GM21737 (cell line): ENCODE results near the gene MYH14.
"Not testable (repeated sequence)": the region's sequence is repeated elsewhere in the genome, so short reads cannot be mapped to it uniquely, and the experiment has no call there.

Experiments
- ATAC-seq: cut with Tn5 transposase; IDR thresholded peaks from one replicate; pipeline ENCODE4 v1.9.1; 2021; ENCODE audit warnings: mild to moderate bottlenecking, moderate library complexity; ENCODE audit not compliant: unreplicated experiment

MYH14 gene

DNA sequence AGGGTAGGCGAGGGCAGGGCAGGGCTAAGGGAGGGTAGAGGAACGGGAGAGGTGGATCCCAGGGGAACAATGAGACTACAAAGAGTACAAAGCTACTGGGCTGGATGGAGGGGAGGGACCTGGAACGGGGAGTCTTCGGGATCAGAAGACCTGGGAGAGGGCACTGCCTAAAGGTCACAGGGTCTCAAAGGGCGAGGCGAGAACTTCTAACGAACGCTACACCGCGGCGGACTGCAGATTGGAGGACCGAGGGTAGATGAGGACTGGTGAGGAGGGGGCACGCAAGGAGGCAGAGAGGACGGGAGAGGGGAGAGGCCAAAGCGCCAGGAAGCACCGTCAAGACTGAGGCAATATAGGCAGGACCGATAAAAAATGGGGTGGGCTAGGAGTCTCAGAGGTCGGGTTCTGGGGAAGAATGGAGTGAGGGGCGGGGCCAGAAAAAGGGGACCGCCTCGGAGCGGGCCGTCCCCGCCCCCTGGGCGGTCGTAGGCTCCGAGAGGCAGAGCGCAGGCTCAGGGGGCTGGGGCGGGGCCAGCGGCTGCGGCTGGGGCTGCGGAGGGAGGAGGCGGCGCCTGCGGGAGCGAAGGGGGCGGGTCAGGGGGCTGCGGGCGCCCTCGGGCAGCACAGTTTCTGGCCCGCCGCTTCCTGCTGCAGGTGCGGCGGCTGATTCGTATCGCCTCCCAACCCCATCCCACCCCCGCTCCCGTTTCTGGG lies 127.1 kb downstream of the MYH14 start:
- peak; percentile 26 for ATAC-seq

DNA sequence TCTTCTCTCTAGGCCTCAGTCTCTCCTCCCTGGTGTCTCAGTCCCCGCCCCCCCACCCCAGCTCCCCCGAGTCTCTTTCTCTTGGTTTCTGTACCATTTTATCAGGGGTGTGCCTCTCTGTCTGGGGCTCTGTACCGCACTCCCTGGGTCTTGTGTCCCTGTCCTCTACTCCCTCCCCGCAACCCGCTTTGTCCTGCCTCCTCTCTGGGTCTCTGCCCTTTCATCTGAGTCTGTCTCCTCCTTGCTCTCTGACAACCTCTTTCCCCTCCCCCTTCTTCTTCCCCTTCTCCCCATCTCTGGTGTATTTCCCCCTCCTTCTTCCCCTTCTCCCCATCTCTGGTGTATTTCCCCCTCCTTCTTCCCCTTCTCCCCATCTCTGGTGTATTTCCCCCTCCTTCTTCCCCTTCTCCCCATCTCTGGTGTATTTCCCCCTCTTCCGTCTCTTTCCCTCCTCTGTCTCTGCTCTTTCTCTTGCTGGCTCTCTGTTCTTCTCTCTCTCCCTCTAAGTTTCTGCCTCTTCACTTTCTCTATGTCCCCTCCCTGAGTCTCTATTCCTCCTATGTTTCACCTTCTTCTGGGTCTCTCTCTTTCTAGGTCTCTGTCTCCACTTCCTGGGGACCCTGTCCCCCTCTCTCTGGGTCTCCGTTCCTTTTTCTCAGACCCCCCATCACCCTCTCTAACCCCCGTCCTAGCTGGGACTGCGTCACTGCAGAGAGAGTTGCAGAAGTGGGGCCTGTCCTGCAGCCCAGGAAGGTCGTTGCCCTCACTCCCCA lies 128.0 kb downstream of the MYH14 start:
- ATAC-seq: no peak

DNA sequence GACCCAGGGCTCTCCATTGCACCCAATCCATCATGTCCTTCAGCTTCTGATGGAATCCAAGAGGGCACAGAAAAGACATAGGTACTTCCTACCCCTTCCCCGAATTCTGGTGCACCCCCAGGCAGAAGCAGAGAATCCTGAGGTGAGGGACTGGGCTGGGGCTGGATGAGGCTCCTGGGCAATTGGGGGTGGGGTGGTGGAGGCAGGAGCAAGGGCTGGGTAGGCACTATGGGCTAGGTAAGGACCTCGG lies 128.5 kb downstream of the MYH14 start:
- ATAC-seq: no peak

DNA sequence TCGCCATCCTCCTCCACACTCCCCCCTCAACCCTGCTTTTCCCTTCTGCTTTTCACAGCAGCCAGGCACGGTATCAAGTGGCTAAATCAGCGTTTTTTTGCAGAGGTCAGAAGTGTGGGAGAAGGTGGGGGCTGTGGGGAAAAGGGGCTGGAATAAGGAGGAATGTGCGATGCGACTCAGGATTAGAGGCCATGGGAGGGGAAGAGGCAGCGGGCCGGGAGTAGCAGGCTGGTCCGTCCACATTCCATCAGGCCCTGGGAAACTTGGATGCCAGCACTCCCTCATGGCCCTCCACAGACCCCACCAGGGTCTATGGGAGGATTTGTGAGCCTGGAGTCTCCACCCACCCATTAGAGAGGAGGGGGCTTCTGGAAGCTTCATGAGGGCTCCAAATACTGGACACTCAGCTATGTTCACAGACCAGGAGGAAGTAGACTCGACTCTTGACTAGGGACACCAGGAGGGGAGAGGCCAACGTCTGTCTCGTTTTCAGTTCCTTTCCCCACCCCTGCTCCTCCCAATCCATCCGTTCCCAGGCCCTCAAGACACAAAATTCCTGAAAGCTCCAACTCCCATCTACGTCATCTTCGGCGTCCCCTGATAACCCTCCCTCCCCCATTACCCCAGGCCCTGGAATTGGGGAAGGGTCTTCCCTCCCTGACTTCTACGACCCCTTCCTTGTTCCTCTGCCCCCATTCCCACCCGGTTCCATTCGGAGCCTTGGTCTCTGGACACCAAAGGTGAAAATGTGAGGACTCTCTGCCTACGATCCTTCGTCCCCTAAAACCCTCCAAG lies 129.0 kb downstream of the MYH14 start:
- ATAC-seq: no peak

DNA sequence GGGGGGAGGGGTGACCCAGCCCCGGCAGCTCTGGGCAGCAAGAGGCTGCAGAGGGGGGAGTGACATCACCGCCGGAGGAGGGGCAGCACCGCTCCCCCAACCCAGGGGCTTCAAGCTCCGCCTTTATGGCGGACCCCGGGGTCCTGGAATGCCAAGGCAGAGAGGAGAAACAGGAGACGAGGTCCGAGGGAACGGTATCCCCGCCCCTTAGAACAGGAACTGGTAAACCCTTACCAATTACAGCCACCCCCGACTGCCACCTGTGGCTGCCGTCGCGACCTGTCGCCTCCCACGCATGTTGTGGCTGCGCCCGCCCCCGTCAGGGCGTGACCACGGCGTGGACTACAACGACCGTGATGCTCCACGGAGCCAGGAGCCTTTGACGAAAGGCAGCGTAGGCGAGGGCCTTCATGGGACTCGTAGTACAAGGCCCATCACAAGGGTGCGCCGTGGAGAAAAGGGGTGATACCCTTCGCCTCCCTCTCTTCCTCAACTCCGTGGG lies 129.9 kb downstream of the MYH14 start:
- peak; percentile 25 for ATAC-seq

DNA sequence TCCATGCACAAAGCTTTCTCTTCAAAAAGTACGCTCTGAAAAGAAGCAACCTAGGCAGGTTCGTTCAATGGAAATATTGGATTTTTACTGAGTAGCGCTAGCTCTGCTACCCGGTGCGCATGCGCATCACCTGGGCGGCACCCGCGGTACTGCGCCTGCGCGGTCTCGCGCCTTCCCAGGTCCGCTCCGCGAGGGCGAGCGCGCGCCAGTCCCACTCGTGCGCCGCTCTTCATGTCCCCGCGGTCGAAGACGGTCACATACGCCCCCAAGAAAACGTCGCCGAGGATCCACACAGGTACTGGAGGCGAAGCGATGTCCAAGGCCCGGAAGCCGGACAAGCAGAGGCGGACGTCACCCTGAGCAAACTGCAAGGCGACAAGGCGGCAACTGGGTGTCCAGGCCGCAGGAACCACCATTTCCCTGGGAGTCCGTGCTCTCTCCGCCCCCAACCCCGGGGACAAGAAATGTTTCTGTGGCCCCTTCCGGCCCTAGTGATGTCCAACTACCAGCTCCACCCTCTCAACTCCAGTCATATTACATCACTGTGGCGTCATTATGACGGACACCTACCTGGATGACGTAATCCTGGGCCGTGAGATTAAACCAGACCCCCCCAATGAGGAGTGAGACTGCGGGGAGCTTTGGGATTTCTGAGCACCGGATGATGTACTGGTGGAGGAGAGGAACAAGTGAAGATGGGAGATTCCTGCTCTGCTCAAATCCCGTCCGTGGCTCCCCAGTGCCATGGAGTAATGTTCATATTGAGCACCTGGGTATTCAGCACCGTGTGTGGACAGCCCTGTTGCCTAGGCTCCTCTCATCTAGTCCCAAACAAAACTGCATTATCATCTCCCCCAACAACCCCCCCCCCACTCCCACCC lies 130.6 kb downstream of the MYH14 start:
- ATAC-seq: peak; percentile 8

DNA sequence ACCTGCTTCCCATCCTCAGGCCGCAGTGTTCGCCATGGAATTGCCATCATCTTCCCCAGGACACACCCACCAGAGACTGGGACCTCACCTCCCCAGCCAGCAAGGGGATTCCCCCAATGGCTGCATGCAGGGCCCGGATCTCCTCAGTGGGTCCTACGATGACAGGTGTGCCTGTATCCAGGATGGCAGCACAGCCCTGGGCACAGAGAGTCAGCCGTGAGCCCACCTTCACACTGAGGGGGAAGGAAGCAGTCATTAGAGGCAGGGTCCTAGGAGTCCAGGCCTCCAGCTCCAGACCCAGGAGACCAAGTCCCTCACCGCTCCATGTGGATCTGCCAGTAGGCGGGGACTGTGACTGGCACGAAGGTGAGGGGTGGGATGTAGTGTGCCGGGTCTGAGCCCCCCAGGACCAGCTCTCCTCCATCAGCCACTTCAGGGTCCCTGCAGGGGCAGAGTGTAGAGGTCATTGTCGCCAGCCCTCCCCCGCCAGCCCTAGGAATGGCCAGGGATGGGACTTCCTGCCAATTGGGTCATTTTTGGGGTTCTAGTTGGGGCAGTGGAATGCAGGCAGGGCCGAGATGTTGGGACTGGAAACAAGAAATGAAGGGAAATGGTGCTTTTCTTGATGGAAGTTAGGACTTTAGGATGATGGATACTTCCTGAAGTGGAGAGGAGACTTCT lies 131.5 kb downstream of the MYH14 start:
- no peak for ATAC-seq

DNA sequence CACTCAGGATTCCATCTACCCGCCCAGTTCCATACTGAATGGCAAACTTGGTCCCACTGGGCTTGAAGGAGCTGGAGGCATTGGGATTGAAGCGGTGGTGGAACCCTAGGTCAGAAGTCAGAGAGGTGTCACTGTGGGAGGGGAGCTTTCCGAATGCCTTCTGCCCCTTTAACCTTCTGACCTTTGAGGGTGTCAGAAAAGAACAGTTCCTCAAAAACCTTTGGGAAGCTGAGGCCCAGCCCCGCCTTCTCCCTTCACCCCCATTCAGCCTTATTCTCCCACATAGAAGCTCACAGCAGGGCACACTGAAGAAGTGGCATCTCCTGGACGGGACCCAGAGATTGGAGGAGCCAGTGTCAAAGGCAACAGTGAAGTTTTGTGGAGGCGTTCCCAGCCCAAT lies 133.6 kb downstream of the MYH14 start:
- not testable (repeated sequence) for ATAC-seq

DNA sequence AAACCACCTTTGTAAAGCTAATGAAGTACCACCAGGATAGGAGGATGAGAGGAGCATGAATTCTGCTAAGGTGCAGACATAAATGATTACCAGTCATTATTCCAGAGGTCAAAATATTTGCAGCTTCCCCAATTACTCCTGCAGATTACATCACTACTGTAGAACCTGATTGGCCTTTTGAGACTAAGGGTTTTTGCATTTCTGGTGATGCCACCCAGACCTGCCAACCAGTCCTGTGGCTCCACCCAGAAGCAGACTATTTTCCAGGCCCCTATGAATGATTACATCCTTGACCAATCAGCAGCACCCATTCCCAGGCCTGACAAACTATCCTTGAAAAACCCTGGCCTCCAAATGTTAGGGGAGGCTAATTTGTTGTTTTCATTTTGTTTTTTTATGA lies 136.9 kb downstream of the MYH14 start:
- no peak for ATAC-seq

DNA sequence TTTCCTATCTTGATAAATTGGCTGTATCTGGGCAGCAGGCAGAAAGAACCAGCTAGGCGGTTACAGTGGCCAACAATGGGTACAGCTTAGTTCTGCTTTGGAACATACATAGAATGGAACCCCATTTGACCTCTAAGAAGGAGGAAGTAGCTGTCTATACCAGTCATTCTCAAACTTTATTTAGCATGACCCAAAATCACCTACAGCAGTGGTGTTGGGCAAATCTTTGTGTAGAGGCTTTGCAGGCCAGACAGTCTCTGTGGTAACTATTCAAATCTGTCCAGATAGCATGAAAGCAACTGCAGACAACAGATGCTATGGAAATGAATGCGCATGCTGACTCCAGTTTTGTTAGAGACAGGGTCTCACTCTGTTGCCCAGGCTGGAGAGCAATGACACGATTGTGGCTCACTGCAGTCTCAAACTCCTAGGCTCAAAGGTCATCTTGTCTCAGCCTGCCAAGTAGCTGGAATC lies 137.7 kb downstream of the MYH14 start:
- peak; percentile 38 for ATAC-seq

DNA sequence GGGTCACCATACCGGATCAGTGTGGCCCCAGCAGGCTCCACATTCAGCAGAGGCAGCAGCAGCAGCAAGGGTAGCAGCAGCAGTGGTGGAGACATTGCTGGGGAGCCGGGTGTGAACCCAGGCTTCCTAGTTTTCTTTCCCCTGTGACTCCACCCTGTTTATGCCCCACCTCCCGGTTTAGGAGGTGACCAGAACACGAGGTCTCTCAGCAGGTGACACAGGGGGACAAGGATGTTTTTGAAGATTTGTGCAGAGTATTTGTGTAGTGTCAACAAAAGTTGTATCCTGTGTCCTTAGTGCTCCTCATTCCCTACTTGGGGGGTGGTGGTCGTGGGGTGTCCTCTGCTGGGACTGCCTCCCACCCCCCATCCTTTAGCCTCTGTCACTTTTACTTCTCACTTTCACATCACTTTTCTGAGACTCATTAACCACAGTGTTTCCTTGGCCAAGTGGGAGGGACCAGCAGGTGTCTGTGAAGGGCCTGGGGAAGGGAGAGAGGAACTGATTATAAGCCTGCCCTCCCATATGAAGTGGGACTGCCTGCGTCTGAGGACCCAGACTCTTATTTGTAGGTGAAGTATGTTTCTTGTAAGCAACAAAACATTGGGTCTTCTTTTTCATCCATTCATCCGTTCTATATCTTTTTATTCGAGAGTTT lies 141.4 kb downstream of the MYH14 start:
- ATAC-seq: peak; percentile 48

DNA sequence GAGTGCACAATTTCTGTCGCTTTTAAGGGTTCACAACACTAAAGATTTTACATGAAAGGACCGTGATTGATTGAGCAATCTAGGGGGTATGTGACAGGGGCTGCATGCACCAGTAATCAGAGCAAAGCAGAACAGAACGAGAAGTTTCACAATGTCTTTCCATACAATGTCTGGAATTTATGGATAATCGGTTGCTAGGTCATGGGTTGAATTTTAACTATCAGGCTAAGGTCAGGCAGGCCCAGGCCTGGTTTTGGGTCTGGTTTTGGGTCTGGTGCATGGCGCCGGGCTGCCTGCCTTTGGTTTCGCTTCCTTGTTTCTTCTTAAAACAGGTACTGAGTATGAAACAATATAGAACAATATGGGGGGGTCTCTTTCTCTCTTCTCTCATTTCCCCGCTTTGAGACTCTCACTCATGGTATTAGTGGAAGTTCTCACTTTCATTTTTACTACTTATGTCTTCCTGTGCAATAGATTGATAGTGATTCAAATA lies 143.7 kb downstream of the MYH14 start:
- ATAC-seq: not testable (repeated sequence)

DNA sequence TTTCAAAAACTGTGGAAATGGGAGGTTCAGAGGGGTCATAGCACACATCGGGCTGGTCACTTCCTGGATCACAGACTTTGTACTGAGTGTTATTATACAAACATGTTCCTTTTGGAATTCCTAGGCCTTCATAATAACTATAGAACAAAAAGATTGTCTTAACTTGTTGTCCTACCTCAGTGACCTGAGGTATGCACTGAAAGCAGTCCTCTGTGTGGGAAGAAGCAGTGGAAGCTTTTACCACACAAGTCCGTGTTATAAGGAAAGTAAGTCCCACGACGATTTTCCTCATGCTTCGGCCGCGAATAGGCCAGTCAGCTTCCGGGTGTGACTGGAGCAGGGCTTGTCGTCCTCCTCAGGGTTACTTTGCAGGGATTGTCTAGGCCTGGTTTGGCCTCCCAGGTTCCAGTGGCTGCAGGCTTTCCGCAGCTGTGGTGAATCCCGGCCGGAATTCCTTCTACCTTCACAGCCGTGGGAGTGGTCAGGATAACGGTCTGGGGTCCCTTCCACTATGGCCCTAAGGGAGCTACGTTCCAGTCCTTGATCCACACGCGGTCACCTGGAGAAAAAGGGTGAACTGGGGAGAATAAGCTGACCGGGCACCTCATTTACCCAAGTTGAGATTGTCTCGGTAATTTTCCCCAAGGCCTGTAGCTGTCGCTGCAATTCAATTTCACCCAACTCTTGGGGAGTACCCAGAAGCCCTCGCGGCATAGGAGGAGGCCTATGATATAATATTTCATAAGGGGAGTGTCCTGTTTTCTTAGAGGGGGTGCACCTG lies 146.0 kb downstream of the MYH14 start:
- no peak for ATAC-seq

DNA sequence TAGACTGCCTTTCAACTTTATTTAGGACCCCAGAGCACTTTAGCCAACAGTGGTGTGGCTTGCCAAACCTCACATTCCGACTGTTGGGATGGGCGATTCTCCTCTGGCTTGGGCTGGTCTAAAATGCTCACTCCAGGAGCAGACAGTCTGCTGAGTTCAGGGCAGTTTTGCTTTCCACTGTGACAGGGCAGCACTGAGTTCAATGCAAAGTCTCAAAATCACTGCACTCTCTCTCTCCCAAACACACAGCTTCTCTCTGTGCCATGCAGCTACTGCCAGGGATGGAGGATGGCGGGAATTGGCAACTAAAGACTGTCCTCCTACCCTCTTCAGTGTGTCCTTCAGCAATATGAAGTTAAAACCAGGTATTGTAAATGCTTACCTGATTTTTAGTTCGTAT lies 148.8 kb downstream of the MYH14 start:
- no peak for ATAC-seq

DNA sequence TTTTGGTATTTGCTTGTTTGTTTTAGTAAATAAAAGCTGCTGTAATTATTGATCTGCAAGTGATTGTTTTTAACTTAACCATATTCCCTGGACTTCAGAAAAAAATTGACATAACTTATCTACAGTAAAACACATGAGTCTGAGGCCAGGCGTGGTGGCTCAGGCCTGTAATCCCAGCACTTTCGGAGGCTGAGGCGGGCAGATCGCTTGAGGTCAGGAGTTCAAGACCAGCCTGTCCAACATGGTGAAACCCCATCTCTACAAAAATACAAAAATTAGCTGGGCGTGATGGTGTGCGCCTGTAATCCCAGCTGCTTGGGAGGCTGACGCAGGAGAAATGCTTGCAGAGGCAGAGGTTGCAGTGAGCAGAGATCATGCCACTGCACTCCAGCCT lies 150.1 kb downstream of the MYH14 start:
- ATAC-seq: not testable (repeated sequence)

DNA sequence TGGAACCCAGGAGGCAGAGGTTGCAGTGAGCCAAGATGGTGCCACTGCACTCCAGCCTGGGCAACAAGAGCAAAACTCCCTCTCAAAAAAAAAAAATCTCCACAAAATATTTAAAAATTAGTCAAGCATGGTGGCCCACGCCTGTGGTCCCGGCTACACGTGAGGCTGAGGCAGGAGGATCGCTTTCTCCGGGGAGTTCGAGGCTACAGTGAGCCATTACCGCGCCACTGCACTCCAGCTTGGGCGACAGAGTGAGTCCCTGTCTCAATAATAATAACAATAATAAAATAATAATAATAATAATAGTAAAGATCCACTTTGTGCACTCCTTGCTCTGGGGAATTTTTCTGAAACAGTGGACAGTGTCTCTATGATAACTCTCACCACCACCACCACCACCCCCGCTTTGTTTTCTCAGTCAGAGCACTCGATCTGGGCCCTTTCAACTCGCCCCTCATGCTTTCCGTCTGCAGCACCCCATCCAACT lies 153.3 kb downstream of the MYH14 start:
- no peak for ATAC-seq

DNA sequence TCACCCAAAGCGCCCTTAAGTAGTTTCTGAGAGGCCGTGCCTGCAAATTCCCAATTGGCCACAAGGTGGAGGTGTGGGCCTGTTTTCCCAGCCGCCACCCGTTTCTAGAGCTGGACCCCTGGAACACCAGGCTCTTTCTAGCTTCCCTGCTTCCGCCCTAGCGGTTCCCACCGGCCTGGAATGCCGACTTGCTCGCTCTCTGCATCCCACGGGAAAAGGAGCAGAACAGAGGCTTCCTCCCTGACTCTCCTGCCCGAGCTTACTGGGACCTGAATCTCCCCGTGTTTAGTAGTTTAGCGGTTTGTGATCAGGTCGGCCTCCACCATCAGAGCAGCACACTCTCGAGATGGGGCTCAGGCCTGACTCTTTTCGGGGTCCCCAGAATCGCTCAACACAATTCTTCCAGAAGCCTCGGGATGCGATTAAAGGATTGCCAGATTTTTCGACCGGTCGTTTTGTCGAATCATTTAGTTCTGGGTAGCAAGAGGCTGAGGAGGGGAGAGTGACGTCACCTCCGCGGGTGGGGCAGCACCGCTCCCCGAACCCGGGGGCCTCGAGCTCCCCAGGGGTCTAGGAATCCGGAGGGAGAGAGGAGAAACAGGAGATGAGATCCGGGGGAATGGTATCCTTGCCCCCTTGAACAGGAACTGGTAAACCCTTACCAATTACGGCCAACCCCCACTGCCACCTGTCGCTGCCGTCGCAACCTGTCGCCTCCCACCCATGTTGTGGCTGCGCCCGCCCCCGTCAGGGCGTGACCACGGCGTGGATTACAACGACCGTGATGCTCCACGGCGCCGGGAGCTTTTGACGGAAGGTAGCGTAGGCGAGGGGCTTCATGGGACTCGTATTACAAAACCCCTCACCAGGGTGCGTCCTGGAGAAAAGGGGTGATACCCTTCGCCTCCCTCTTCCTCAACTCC lies 154.0 kb downstream of the MYH14 start:
- ATAC-seq: peak; percentile 48
